ENCODE data around the gene SDSL.

Gene SDSL

DNA sequence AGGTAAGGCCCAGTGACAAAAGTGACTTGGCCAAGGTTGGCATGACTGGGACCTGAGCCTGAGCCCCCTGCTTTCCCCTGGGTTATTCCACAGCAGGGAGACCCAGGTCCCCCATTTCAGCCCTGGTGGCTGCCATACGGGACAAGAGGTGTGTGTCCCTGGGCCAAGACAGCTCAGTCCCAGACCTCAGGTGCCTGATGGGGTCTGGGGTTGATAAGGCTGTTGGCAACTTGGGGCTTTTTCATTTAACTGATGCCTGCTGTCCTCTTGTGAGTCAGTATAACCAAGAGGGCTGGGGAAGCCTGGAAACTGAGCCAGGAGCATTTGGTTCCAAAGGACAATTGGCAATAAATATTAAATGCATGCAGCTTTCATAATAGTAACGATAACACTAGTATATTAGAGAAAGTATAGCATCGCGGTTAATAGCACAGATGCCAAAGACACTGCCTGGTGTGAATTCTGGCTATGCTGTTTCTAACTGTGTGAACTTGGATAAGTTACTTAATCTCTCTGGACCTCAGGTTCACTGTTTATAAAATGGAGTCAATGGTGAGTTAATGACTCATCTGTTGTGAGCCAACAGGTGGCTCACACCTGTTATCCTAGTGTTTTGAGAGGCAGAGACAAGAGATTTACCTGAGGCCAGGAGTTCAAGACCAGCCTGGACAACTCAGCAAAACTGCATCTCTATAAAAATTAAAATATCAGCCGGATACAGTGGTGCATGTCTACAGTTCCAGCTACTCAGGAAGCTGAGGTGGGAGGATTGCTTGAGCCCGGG is 898 bp downstream of the SDSL start:
- DNase-seq, result no peak

DNA sequence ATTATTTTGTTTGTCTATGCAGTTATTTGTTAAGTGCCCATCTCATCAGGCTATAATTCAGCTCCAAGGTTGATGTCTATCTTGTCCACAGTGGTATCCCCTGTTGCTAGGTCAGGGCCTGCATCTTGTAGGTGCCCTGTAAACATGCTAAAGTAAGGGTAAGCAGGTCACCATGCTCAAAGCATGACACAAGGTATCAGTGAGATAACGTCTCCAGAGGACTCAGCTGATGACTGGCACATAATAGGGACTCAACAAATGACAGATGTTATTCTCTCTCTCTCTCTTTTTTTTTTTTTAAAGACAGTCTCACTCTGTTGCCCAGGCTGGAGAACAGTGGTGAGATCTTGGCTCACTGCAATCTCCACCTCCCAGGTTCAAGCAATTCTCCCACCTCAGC is 2.3 kb downstream of the SDSL start:
- no peak for DNase-seq

DNA sequence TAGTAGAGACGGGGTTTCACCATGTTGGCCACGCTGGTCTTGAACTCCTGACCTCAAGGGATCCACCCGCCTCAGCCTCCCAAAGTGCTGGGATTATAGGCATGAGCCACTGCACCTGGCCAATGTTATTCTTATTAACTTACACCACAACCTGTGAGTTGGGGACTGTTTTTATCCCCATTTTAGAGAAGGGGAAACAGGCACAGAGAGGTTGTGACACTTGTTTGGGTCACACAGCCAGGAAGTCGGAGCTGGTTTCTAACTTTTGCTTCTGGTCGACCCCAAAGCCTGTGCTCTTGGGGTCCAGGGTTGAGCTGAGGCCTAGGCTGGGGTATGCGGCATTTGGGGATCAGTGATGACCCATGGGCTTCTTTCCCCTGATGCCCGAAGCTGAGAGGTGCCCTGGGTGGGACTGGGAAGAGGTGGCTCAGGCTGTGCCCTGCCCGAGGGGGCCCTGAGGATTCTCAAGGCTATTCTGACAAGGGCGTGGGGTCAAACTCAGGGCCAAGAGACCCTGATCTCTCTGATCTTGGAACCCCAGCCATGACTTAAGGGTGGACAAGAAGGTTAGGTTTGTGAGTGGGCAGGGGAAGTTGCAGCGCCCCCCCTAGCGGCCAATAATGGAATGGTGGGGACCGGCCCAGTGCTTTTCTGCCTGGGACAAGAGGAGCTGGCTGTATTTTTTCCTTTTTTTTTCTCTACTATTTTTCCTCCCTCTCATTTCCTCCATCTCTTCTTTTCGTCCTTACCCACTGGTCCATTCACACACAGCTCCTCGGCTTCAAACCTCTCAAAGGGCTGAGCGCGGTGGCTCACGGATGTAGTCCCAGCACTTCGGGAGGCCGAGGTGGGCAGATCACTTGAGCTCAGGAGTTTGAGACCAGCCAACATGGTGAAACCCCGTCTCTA is 3.0 kb downstream of the SDSL start:
- DNase-seq, result peak; percentile 64 to 69

DNA sequence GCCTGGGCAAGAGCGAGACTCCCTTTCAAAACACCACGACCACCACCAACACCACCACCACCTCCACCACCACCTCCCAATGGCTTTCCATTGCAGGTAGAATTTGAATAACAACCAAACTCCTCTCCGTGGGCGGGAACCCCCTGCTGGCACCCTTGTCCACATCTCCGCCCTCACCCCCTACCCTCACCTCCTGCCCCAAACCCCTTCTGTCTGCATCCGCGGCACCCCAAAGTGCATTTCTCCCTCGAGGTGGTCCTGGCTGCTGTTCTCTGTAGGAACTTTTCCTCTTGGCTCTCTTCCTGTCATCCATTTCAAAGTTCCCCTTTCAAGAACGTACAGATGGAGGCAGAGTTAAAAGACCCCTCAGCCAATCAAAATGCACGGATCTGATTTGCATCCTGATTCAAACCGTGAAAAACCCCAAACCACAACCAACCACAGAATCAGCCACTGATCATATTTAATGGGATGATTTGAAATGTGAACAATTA is 3.8 kb downstream of the SDSL start:
- DNase-seq, result no peak

DNA sequence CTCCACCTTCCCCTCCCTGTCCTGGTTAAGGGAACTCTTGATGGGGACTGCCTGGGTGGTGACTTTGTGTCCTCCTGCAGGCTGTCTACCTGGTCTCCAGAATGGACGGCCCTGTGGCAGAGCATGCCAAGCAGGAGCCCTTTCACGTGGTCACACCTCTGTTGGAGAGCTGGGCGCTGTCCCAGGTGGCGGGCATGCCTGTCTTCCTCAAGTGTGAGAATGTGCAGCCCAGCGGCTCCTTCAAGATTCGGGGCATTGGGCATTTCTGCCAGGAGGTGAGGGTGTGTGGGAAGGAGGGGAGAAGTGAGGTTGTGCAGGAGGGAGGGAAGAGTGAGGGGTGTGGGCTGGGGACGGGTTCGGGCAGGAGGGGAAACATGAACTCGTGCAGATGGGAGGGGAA is 5.7 kb downstream of the SDSL start:
- no peak for DNase-seq

DNA sequence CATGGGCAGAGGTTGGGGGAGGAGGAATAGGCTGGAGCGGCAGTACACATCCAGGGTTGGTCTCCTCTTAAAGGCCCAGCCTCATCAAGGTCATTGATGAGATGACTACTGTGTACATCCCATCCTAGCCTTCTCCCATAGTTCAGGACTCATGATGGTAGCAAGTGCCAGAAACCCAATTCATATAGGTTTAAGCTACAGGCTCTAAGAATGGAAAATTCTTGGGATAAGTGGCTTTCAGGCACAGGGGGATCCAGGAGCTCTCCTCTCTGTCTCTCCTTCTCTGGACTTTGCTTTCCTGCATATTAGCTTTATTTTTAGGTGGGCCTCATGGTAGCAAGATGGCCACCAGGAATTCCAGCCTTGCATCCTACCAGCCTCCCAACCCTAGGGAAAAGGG is 6.3 kb downstream of the SDSL start:
- no peak for DNase-seq

DNA sequence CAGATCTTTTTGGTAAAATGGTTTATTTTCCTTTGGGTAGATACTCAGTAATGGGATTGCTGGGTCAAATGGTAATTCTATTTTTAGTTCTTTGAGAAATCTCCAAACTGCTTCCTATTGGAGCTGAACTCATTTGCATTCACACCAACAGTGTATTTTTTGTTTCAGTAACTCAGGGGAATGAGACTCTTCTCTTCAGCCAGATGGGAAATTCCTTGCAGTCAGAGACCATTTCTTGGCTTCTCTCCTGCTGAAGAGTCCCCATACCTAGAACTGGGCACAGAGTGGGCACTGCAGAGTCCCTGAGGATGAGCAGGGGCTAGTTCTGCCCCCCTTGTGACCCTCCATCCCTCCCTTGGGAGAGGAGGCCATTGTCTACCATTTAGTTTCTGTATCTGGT is 10.8 kb downstream of the SDSL start:
- no peak for DNase-seq

DNA sequence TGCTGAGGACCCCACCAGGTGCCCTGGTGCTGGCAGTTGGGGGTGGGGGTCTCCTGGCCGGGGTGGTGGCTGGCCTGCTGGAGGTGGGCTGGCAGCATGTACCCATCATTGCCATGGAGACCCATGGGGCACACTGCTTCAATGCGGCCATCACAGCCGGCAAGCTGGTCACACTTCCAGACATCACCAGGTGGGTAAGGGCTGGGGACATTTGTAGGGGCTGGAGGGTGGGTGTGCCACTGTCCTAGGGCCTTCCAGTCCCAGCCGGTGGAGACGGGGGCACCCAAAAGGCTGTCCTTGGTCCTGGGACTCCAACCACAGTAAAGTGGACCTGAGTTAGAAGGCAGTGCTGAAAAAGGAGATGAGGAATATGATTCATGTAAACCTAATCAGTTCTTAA is 13.2 kb downstream of the SDSL start:
- DNase-seq, result no peak

DNA sequence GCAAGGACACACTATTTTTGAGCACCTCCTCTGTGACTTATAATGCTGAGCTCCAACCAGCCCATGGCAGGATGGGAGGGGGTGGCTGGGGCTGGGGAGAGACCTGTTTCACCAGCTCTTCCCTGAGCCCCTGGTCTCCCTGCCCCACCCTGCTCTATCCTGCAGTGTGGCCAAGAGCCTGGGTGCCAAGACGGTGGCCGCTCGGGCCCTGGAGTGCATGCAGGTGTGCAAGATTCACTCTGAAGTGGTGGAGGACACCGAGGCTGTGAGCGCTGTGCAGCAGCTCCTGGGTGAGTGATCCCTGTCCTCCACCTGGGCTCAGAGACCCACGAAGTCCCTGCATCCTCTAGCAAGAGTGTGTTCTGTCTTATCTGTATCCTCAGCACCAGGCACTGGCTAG is 14.4 kb downstream of the SDSL start:
- no peak for DNase-seq

DNA sequence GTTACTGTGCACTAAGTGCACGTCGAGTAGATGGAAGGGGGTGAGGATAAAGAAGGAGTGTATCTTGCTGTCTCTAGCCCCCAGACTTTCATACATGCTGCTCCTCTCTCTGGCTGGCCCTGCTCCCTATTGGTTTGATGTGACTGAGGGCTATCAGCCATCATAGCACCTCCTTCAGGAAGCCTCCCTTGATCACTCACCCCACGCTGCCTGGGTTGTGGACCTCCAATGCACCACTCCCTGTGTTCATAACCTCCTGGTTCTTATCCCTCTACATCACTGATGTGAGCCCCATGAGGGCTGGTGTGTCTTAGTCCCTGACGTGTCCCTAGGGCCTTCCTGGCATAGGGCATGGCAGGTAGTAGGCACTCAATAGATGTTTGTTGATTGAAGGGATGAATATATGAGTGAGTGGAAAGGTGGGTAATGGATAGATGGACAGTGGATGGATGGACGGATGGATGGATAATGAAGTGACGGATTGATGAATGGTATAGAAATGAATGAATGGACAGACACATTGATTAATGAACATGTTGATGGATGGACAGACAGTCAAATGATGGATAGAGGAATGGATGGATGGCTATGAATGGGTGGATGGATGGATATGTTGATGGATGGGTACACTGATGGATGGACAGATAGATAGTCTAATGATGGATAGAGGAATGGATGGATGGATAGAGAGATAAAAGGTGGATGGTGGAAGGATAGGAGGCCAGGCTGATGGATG is 15.0 kb downstream of the SDSL start:
- no peak for DNase-seq

DNA sequence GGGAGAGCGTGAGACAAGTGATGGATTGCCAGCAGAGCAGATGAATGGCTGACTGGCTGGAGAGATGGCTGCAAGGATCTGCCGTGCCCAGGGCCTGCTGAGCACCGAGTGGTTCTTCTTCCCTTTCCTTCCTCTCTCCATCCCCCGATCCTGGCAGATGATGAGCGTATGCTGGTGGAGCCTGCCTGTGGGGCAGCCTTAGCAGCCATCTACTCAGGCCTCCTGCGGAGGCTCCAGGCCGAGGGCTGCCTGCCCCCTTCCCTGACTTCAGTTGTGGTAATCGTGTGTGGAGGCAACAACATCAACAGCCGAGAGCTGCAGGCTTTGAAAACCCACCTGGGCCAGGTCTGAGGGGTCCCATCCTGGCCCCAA is 15.5 kb downstream of the SDSL start:
- no peak for DNase-seq

DNA sequence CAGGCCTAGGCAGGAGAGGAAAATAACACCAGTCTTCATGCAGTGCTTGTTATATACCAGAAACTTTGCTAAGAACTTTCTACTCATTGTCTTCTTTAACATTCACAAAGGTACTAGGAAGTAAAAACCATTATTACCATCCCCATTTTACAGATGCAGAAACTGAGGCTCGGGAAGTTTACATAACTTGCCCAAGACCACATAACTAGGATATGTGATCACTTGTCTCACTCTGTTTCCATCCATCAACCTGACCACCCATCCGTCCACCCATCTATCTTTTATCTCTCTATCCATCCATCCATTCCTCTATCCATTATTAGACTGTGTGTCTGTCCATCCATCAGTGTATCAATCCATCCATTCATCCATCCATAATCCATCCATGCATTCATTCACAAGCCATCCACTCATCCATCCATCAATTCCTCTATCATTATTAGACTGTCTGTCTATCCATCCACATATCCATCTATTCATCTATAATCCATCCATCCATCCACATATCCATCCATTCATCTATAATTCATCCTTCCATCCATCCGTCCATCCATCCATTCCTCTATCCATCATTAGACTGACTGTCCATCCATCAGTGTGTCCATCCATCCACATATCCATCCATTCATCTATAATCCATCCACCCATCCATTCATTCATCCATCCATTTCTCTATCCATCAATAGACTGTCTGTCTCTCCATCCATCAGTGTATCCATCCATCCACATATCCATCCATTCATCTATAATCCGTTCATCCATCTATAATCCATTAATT is 16.5 kb downstream of the SDSL start:
- DNase-seq, result no peak

DNA sequence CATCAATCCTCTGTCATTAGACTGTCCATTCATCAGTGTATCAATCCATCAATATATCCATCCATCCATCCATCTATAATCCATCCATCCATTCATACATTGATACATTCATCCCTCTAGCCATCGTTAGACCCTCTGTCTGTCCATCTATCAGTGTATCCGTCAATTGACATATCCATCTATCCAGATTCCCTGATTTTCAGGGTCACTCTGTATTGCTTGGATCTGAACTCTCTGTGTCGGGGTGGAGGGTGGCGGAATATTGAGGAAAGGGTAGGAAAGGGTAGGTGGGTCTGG is 17.1 kb downstream of the SDSL start:
- no peak for DNase-seq

DNA sequence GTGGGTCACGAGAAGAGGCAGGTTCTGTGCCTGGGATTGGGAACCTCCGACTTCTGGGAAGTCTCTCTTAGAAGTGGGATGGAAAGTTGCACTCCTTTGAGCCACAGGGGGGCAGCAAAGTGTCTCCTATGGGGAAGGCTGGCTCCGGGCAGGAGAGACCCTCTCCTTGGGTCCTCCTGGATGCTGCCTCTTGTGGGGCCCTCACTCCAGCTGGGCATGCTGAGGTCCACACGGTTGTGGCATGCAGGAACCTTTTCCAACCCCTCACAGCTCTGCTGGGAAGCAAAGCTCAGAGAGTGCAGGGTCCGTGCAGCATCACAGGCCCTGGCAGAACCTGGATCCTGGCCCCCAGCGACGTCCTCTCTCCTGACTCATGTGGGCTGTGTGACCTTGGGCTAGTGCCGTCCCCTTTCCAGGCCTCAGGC is 17.4 kb downstream of the SDSL start:
- DNase-seq, result peak in 1 of 2 donors; percentile 24

DNA sequence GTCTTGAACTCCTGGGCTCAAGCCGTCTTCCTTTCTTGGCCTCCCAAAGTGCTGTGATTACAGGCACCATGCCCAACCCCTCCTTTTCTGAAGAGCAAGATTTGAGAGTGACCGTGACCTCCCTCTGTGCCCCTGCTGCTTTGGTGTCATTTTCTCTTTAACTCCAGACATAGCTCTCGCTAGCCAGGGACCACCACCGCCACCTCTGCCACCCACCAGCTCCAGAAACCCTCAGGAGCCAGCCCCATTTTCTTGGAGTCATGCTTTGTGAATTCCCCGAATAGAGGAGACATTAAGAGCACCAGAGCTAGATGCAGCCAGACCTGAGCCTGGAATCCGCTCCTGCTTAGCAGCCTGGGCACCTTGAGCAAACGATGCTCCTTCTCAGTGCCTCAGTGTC is 18.2 kb downstream of the SDSL start:
- DNase-seq, result no peak

DNA sequence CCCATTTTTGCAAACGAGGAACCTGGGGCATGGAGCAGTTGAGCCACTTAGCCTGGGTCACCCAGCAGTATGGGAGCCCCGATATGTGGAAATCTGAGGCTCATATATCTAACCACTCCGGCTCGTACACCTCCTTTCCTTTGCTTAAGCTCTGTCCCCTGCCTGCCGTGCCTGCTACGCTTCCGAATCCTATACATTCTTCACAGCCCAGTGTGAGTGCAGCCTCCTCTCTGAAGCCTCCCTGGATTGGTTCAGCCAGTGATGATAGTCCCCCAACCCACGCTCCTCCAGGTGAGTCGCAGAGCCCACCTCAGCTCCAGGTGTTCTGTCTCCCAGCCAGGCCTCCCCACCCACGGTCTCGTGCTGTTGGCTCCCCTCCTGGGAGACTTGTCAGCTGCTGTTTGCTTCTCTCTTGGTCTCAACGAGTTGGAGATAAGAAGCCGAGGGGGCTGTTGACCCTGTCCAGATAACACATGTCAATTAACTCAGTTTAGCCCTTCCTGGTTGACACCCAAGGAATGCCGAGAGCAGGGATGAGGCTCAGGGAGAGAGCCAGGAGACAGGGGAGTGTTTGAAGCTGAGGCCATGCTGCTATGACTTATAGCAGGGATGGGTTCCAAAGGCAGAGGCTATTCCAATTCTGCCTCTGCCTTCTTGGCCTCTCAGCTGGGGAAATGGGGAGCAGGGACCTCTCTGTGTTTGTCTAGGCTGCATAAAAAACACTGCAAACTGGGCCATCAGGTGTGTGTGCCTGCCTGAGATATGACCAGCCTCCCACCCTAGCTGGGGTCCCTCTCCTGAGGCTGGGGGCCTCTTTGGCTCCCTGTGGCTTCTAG is 19.0 kb downstream of the SDSL start:
- DNase-seq, result no peak

DNA sequence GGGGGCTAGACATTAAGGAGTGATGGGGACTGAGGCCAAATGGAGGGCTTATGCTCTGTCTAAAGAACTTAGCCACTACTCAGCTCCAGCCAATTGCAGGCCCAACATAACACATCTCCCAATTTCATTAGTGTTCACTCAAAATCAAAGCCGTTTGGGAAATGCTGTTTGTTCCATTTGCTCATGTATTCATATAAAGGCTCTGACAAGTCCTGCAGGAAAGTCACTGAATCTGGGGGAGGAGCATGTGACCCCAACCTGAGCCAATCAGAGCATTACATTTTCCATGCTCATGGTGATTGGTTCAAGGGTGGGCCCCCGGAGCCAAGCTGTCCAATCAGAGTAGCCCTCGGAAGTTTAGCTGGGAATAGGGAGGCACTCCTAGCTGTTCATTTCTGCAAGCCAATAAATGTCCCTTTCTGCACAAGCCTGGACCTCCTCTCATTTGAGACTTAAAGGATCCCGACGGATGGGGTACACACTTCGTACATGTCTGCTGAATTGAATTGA is 20.9 kb downstream of the SDSL start:
- DNase-seq, result no peak

DNA sequence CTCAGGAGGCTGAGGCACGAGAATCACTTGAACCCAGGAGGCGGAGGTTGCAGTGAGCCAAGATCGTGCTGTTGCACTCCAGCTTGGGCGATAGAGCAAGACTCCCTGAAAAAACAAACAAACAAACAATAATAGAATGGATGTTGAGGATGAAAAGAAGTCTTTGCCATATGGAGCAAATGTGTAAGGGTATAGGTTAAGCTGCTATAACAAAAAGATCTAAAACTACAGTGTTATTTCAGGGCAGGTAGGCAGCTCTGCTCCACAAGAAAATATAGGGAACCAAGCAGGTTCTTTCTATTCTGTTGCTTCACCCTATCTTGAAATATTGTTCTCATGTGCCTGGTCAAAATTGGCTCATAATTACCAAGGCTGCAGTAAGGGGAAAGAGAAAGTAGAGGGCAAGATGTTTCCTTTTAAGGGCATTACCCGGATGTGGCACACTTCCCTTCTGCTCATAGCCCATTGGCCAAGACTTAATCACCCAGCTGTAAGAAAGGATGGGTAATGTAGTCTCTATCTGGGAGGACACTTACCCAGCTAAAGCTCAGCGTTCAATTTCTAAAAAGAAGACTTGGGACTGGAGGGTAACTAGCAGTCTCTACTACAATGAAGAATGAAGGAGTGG is 23.5 kb downstream of the SDSL start:
- peak; percentile 67 to 78 for DNase-seq

DNA sequence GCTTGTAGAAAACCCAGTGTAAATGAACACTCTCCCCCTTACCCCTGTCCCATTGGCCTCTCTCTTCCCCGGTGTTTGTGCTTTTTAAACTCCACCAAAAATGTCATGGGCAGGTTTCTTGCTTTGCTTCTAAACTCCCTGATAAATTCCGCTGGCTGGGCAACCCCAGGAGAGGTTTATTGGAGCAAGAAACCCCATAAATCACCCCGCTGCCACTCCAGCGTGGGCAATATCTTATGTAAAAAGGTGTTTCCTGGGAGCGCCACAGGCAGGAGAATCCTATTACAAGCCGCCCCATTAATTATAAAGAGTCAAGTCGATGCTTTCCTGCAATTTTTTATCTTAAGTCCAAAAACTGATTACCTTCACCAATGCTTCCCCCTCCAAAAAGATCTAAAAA is 26.7 kb downstream of the SDSL start:
- no peak for DNase-seq

DNA sequence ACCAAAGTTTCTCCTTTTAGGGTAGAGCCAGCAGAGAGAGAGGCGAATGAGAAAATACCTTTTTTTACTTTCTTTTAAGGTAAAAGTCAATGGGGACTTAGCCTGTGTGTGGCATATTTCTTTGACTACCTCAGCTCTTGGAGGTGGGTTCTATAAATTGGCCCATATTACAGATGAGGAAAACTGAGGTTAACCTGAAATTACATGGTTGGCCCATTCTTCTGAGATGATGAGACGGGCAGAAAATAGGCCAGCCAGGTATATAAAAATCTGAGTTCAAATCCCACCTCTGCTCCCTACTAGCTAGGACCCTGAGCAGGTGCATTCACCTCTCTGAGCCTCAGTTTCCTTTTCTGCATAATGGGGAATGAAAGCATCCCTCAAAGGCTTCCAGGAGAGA is 27.1 kb downstream of the SDSL start:
- no peak for DNase-seq

DNA sequence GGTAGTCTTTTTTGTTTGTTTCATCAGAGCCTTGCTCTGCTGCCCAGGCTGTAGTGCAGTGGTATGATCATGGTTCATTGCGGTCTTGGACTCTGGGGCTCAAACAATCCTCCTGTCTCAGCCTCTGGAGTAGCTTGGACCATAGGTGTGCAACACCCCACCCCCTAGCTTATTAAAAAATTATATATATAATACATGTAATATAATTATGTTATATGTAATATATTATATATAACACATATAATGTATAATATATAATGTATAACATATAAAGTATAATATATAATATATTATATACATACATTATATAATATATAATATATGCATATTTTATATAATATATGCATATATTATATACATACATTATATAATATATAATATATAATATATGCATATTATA is 27.7 kb downstream of the SDSL start:
- DNase-seq, result no peak

Measured in inflammatory macrophage (primary cell).